ENCODE measurements around the gene THBS1.

The THBS1 gene

DNA sequence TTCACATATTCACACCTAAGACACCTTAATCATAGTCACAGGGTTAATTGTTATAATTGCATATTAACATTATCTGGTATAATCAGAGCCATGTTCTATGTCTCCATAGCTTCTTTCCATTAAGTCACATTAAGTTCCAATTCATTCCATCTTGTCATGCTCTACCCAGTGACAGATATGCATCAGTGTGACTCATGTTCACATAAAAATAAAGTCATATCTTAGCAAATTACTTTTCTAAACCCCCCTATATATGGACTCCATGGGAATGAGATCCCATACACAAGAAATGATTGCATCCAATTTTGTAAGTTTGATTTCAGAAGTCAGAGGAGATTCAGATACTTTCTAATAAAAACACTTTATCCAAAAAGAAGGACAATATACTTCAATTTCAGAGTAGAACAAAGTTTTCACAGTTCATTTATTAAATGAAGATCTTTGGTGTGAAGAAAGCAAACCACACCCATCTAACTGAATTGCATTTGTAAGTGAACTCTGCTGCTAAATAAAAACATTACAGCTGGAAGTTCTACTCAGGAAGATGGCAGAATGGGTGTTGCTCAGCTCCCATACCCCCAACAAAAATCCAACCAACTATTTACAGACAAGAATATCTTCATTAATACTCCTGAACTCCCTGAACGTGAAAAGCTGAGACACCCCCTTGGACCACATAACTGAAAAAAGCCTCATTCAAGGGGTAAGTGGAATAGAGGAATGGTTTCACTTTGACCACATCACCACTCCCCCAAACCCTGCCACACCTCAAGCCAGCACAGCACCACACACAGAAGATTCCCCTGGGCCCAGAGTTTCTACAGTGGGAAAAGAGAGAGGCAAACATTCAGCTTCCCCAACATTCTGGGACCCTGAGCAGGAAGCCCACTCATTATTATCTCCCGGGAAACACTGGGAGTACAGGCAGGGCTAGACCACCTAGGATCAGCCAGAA, 27.6 kb downstream of the THBS1 start:
- no peak for DNase-seq (ENCODE audit: low read depth)

GRCh38 chr15:39609166-39609916, 28.5 kb downstream of the THBS1 start:
- DNase-seq (ENCODE audit: low read depth), result no peak

DNA sequence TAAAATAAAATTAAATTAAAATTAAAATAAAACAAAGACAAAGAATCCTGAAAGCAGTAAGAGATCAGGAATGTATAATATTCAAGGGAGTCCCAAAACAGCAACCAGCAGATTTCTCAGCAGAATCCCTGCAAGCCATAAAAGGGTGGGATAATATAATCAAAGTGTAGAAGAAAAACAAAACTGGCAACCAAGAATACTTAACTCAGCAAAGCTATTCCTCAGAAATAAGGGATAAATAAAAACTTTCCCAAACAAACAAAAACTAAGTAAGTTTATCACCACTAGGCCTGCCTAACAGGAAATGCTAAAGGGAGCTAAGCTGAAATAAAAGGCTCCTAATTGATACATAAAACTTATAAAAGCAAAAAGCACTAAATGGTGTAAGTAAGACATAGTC, 29.8 kb downstream of the THBS1 start:
- no peak for DNase-seq (ENCODE audit: low read depth)

- no peak for DNase-seq (ENCODE audit: low read depth)
Observed at GRCh38 chr15:39613271-39613670, 32.4 kb downstream of the THBS1 start.

GRCh38 chr15:39613861-39614260, 33.0 kb downstream of the THBS1 start:
- DNase-seq (ENCODE audit: low read depth), result no peak

- no peak for DNase-seq (ENCODE audit: low read depth)
Observed at GRCh38 chr15:39616731-39617455, 36.0 kb downstream of the THBS1 start.

- no peak for DNase-seq (ENCODE audit: low read depth)
Observed at GRCh38 chr15:39618063-39618823, 37.4 kb downstream of the THBS1 start.

DNA sequence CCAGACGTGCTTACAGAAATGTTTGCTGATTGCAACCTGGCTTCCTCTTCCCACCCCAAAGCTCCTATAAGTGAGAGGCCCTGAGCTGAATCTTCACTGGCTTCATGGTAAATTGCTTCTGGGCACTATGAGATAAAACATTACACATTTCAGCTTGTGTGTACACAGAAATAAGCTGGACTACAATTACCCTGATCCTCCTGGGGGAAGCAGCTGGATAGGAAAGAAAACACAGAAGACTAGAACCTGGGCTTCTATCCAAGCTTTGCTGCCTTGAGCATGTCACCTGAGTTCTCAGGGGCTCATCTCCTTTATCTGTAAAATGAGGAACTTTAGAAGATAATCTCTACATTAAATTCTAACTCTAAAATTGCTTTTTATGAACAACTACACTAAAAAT, 40.3 kb downstream of the THBS1 start:
- DNase-seq (ENCODE audit: low read depth), result no peak

GRCh38 chr15:39621976-39622375, 41.1 kb downstream of the THBS1 start:
- DNase-seq (ENCODE audit: low read depth), result no peak

DNA sequence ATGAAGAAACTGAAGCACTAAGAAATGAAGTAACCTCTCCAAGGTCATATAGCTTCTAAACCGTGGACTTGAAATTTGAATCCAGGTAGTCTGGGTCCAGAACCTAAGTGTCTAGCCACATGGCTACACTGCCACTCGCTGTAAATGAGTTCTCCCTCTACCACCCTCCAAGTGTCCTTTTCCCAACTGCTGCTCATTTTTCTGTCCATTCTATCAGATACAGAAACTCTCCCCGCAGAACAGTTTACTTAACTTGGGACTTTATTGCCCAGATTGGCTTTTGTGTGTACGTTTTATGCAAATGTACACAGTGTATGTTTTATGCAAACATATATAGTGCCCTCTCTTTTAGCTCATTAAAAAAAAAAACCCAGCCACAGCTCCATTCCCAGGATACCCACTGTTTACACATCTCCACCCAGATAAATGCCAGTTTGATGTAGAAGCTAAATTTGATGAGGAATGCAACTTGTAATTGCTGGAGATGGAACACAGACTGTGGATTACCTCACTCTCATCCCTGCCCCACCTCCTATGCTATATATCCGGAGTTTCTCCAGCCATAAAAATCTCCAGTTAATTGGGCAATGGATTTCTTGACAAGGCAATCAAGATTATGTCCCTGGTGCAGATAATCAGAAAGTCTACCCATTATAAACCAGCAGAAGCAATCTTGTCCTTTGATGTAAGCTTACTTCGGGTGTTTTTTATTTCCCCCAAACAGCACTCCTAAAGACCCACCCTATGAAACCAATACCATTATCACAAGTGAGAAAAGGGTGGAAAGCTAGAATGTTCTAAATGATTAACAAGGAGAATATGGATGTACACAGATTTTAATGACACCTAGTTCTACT, 42.0 kb downstream of the THBS1 start:
- no peak for DNase-seq (ENCODE audit: low read depth)

- DNase-seq (ENCODE audit: low read depth), result no peak
Observed at GRCh38 chr15:39623529-39623931, 42.7 kb downstream of the THBS1 start.

DNA sequence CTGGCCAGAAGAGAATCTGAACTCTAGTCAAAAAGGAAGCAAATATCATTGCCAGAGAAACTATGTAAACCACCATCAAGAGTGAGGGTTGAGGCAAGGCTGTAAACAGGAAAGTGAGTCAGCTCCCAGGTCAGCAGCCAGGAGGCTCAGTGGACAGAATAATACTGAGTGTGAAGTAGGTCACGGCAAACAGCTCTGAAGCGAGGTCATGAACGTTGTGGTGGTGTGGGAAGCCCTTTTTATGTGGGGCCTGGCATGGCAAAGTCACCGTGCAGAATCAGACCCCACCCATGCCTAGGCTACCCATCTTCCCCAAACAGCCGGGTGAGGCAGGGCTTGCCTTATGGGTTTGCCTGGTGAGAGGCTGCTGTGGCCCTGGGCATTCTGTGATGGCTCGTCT, 43.9 kb downstream of the THBS1 start:
- peak; percentile 86 for DNase-seq (ENCODE audit: low read depth)

DNA sequence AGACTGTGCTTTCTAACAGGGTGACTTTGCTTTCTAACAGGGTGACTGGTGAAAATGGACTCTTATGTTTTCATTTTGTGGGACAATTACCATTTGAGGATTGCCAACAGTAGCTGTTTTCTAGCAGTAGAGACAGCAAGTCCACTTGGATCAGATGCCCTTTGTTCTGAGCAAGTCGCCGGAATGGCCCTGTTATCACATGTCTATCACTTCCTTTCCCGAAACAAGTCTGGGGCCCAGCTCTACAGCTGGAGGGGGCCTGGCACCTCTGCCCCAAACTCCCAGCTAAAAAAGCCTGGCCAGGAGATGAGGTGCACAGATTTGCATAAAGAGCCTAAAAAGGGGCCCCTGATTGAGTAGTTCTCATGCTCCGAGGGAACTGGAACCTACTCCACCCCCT, 44.6 kb downstream of the THBS1 start:
- no peak for DNase-seq (ENCODE audit: low read depth)

- DNase-seq (ENCODE audit: low read depth), result no peak
Observed at GRCh38 chr15:39625856-39626255, 45.0 kb downstream of the THBS1 start.

- DNase-seq (ENCODE audit: low read depth), result no peak
Observed at GRCh38 chr15:39627451-39628143, 46.7 kb downstream of the THBS1 start.

DNA sequence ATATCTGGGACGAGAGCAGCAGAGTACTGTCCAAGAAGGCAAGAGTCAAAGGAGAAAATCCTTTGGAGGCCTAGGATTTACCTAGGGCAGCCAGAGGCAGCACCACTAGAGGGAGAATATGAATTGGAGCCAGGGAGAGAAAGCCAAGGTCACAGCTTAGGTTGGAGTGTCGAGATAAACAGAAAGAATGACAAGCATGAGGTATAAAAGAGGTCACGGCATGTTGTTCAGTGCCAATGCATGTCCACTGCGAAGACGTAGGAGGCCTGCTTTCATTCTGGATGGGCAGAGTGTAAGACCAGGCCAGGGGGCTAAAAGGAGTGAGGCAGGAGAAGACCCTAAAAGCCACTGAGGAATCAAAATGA, 47.2 kb downstream of the THBS1 start:
- DNase-seq (ENCODE audit: low read depth), result no peak

GRCh38 chr15:39628546-39629257, 47.8 kb downstream of the THBS1 start:
- no peak for DNase-seq (ENCODE audit: low read depth)

- DNase-seq (ENCODE audit: low read depth), result no peak
Observed at GRCh38 chr15:39629371-39629770, 48.5 kb downstream of the THBS1 start.

- no peak for DNase-seq (ENCODE audit: low read depth)
Observed at GRCh38 chr15:39629906-39630305, 49.0 kb downstream of the THBS1 start.

DNA sequence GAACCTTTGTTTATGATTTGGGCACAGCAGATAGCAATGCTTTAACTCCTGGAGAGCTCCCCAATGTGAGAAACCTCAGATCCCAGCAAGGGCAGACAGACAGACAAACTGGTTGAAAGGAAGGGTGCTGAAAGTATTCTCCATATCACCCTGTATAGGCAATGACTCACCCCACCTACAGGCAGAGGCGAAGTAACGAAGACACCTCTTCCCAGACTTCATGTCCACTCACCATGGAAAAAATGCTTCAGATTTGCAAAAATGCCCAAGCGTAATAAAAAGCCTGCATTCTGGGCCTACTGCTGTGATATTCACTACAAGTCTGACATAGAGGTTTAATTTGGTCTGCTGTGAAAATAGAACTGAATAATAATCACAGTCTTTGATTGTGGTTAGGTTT, 50.5 kb downstream of the THBS1 start:
- no peak for DNase-seq (ENCODE audit: low read depth)
